Measurements from ENCODE around the gene SHFL.

Gene SHFL

DNA sequence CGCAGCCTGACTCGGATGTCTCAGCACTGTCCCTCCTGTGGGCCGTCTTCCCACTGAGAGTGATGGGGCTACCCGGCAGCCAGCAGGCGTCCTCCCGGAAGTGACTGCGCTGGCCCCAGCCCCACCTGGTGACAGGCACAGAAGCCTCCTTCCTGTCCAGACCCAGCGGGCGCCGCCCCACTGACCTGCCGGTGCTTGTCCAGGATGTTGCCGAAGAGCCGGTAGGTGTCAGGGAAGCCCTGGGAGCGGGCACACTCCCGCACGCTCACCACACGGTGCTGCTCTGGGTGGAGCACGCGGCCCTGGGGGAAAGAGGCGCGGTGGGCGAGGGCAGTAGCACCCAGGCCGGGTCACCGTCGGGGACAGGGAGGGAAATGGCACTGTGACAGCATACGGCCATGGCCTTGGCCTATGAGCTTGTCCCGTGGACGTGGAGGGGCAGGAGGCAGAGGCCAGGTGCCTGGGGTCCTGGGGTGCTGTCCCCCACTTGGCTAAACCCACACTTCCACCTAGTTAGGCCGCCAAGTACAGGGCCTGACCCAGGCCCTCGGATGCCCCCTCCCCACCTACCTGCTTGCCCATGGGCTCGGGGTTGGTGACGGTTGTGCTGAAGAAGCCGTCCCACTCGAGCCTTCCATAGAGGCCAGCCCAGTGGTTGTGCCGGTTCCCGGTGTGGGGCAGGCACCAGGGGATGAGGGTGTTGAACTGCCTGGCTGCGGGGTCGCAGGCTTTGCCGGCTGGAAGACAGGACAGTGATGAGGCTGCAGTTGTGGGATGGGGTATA, 49.6 kb downstream of the SHFL start:
- DNase-seq, result no peak

- DNase-seq, result no peak
Measured at GRCh38 chr19:10136936-10137335, 50.8 kb downstream of the SHFL start.

DNA sequence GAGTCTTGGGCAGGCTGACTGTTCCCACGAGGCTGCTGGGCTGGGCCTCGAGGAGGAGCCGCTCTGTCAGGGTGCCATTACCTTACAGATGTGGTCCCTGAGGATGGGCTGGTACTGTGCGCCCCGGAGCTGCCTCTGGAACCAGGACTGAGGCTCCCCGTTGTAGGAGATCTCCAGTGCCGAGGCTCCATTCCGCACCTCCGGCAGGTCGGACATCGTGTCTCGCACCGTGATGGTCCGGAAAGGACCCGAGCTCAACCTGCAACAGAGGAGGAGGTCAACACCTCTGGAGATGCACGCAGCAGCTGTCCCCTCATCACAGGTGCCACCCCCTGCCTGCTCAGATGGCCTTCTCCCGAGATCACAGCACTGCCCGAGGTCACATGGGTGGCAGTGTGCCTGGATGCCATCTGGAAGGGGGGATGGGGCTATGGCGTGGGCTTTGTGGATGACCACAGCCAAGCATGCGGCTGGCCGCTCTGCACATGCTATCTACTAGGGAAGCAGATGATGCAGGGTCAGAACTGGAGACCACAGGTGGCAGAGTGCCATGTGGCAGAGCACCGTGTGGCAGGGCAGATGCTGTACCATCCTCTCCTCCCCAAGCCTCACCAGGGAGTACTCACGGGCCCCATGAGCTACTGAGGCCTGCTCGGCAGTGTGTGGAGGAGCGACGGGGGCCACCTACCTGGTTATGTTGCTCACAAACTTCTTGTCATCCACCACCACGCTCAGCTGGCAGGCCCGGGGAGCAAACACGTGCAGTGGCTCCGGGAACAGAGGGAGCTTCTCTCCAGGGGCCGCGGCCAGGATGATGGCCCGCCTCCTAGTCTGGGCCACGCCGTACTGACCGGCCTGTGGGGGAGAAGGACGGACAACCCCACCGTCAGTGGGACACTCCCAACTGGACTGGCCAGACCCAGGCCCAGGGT, 51.9 kb downstream of the SHFL start:
- DNase-seq, result no peak

DNA sequence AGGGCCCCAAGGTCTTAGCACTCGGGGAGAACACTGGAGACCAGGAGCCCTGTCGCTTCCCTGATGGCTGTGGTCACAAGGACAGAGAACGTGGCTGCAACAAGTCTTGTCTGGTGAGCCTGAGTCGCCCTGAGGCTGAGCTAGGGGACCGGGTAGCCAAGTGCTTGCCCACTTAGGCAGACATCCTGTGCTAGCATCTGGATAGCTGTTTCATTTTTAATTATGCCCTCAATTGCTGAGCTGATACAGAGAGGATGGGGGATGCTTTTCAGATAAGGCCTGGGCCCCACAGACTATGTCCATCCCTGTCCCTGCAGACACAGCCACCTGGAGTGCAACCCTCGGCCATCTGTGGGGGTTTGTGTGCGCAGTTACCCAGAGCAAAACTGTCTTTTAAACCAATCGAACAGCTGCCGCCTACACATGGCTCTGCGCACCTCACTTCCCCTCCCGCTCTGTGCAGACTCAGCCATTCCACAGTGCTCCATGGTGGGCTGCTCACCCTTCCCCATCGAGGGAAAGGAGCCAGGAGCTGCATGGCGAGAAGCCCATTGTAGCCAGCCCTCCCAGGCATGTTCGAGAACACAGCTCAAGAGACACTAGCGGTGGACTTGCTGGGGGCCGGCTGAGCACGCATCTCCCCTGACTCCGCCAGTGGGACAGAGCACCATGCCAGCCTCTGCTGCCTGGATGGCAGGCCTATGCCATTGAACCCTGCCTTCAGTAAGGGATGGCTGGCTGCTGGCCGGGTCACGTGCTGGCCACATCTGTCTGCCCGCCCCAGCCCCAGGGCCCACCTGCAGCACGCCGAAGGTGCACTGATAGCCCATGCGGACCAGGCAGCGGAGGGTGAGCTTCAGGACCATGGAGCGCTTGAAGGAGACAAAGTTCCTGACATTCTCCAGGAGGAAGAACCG, 53.0 kb downstream of the SHFL start:
- DNase-seq, result no peak

DNA sequence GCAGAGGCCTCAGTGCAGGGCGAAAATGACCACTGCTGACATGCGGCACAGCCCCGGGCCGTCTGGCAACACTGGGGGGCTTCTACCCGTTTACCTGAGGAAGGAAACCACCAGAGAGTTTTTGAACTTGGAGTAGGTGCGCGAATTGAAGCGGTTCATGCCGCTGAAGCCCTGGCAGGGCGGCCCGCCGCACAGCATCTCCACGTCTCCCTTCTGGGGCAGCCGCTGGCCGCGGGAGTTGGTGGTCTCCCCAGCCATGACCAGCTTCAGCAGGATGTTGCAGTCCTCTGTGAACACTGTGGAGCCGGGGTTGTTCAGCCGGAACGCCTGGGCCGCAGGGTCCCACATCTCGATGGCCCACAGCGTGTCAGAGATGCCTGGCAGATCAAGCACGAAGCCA, 53.8 kb downstream of the SHFL start:
- no peak for DNase-seq

GRCh38 chr19:10141479-10141878, 55.4 kb downstream of the SHFL start:
- DNase-seq, result no peak

- no peak for DNase-seq
Measured at GRCh38 chr19:10141973-10142372, 55.9 kb downstream of the SHFL start.

All from NCI-H1417 treated with DMSO at 0.1 percent for 48 hours (cell line).